Fibroblast of lung (primary cell): Measurements from ENCODE around the gene MRPL57.

ENCODE experiments used
- CTCF ChIP-seq, 2 donors: IDR thresholded peaks in 1 of 2; conservative IDR thresholded peaks in 1 of 2; 1 replicate in 1 of 2; 2 replicates in 1 of 2; pipeline ENCODE4 v1.5.1; 2011 to 2012; ENCODE audit warnings: low read length in 2 of 2, control low read depth in 1 of 2, inconsistent platforms in 1 of 2, low read depth in 1 of 2, mild to moderate bottlenecking in 1 of 2
- EZH2 ChIP-seq: IDR thresholded peaks from 2 replicates; pipeline ENCODE4 v1.5.1; 2012; ENCODE audit warnings: low read length, control low read depth, mild to moderate bottlenecking; ENCODE audit errors: missing control alignments

GRCh38 chr13:21176982-21177284 lies 475 bp downstream of the MRPL57 start:
- TF ChIP-seq CTCF (conservative IDR thresholded peaks at IDR 0.05 in 1 of 2, IDR thresholded peaks at IDR 0.05 in 1 of 2; ENCODE audit: low read depth in 1 of 2, low read length in 2 of 2) = no peak
- no peak for TF ChIP-seq EZH2
